GM12864 (cell line): ENCODE measurements around the gene TBC1D22A.

Experiments
- DNase-seq: peaks from one replicate; pipeline ENCODE4 v3.0.0-alpha.2; 2011; ENCODE audit warnings: low read depth
- H3K4me3 ChIP-seq: 2 replicates; pipeline ENCODE4 v1.5.1; 2011; ENCODE audit warnings: mild to moderate bottlenecking, low read depth, low read length, control low read depth
- TF ChIP-seq, protein P1 (sequence below): IDR thresholded peaks from 2 replicates; pipeline ENCODE4 v1.5.1; 2011; ENCODE audit warnings: low read depth, mild to moderate bottlenecking, moderate library complexity, low read length, control low read depth, inconsistent platforms; ENCODE audit errors: missing control alignments

The TBC1D22A gene

DNA sequence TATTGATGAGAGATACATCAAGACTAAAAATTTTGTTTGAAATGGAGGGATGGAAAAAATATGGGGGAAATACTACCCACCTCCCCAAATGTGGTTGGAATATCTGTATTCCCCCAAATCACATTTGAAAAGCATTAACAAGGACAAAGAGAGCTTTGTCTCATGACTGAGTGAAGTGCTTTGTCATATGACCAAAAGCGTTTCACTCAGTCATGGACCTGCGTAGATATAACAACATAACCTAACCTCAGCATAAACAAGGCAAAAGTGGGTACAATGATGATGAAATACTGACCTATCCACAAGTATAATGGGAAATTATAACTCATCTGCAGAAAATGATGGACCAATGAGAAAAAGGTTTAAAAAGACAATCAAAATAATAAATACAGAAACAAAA is 418.3 kb downstream of the TBC1D22A start:
- H3K4me3 ChIP-seq, result no peak overlapping the region
- TF ChIP-seq, protein P1, sequence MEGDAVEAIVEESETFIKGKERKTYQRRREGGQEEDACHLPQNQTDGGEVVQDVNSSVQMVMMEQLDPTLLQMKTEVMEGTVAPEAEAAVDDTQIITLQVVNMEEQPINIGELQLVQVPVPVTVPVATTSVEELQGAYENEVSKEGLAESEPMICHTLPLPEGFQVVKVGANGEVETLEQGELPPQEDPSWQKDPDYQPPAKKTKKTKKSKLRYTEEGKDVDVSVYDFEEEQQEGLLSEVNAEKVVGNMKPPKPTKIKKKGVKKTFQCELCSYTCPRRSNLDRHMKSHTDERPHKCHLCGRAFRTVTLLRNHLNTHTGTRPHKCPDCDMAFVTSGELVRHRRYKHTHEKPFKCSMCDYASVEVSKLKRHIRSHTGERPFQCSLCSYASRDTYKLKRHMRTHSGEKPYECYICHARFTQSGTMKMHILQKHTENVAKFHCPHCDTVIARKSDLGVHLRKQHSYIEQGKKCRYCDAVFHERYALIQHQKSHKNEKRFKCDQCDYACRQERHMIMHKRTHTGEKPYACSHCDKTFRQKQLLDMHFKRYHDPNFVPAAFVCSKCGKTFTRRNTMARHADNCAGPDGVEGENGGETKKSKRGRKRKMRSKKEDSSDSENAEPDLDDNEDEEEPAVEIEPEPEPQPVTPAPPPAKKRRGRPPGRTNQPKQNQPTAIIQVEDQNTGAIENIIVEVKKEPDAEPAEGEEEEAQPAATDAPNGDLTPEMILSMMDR, result no peak
- no peak for DNase-seq

DNA sequence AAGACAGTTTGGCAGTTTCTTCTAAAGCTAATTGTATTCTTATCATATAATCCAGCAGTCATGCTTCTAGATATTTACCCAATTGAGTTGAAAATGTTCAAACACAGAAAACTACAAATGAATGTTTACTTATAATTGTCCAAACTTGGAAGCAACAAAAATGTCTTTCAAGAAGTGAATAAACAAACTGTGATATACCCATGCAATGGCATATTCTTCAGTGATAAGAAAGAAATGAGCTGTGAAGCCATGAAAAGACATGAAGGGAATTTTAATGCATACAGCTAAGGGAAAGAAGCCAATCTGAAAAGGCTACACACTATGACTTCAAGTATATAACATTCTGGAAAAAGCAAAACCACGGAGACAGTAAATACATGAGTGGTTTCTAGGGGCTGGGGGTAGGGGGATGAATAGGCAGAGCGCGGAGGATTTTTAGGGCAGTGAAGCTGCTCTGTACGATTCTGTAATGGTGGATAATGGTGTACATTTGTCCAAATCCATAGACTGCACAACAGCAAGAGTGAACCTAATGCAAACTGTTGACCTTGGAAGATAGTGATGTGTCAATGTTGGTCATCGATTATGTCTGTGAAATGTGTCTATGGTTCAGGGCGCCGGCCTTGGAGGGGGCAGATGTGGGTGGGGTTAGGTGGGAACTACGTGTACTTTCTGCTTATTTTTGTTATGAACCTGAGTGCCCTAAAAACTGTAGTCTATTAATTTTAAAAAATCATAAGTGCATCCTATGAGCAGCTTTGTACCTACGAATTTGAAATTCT is 424.9 kb downstream of the TBC1D22A start:
- no peak overlapping the region for H3K4me3 ChIP-seq
- TF ChIP-seq, protein P1, result no peak
- DNase-seq, result no peak

DNA sequence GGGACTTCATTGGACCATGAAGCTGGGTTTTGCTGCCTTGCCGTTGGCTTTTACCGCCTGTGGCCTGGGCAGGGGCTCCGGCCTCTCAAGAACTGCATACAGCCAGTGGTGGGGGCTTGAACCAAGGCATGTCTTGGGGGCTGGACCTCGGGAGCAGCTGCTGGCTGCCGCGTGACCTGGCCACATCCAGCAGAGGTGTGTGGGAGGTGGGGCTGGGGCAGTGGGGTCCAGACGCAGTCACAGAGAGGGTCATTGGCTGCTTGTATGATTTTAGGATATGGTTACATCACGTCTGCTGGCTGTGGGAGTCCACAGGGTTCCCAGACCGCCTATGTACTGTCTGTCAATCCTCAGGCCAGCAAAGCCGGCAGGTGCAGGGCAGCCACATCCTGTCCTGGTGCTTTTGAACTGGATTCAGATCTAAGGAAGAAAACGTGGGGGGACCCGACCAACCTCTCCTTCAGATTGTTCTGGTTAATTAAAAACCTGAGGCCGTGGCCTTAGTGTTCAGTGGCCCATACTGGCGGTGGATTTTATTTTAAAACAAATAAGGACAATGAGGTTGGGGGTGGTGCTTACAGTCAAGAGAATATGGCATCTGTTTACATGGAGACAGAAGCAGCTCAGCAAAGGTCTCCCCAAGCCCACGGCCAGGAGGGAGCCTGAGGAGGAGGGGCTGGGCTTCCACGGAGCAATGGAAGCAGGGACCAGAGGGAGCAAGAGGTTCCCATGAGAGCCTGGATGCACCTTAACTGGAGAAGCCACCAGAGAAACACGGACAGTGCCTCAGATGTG is 426.0 kb downstream of the TBC1D22A start:
- TF ChIP-seq, protein P1, result no peak
- no peak for DNase-seq
- H3K4me3 ChIP-seq, result no peak overlapping the region

DNA sequence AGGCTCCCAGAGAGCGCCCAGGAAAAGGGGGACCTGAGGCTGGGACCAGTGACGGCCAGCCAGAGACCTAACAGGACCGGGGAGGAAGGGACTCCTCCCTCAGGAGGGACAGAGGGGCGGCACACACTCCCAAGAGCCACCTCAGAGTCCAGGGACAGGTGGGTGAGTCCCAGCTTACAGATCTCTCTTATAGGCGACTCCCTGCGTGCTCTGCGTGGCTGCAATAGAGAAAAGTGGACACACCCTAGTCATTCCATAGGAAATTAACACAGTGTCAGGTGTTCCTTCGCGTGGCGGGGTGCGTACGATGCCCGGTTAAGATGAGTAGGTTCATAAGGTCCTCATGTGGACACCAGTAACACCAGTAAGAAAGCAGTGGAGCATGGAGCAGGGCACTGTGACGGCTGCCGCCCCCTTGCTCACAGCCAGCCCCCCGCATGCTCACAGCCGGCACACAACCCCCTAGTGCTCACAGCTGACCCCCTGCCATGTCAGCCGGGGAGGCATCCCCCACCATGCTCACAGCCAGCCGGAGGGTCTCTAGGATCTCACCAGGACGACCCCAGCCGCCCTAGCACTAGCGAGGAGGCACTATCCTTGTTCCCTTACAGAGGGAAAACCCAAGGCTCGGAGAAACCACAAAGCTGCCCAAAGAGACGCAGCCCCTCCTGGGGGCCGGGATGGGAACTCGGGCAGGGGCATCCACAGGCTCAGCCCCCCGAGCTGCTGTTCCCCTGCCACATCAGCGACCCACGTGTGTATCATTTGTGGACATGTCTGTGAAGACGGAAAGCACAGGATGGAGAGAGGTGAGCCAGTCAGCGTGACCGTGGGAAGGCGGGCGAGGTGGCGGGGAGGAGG is 426.8 kb downstream of the TBC1D22A start:
- TF ChIP-seq, protein P1, result no peak
- no peak for DNase-seq
- no peak overlapping the region for H3K4me3 ChIP-seq

DNA sequence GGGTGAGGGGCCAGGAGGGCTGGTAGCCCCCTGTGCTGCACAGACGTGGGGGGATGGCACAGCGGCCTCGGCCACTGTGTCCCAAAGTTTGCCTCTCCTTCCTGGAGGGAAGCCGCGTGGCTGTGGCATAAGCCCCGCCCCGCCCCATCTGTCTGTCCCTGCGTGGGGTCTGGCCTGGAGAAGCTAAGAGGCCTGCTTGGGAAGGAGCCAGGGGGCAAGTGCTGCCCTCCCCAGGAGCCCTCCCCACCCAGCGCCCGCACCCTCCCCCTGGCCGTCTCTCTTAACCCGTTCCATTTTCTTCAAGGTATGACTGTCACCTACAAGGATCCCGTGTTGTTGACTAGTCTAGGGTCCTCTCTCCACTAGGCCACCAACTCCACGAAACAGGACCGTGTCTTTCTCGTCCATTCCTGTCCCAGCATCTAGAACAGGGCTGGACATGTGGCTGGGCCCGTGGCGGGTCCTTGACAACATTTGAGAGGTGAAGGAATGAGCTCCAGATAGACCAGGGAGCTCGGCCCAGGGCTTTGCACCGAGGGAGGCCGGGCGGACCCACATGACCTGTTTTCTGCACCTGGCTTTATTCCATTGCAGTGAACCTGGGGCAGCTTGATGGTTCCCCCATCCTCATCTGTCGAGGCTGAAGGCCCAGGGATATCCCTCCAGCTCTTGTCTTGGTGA is 428.0 kb downstream of the TBC1D22A start:
- H3K4me3 ChIP-seq, result no peak overlapping the region
- DNase-seq, result no peak
- TF ChIP-seq, protein P1, result no peak

DNA sequence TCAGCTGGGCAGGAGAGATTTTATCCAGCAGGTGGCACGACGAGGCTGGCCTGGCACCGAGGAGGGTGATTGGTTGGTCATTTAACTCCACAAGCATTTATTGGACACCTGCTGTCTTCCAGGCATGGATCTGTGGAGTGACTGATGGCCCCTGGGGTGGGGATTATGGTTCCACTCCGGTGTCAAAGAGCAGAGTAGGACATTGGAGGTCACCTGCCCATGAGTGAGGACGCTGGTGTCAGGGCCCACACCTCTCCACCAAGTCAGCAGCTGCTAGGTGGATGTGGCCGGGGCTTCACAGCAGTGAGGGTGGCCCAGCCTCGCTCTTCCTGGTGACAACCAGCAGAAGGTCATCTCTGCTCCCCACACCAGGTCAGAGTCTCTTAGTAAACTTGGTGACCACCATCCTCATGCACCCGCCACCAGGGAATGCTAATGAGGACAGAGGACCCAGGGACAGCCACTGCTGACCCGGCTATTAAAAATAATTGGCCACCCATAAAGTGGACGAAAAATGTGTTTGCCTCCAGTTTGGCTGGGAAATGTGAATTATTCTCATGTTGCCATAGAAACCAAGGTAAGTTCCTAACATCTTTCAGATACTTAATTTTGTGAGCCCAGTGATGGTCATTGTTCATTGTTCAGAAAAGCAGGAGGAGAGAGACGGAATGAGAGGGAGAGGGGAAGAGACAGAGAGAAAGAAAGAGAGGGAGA is 428.7 kb downstream of the TBC1D22A start:
- no peak overlapping the region for H3K4me3 ChIP-seq
- no peak for DNase-seq
- TF ChIP-seq, protein P1, result no peak
